Measurements from ENCODE around the gene NR6A1. TPM values are rescaled to one million over a fixed set of nuclear protein-coding genes. Genes with fewer than 3 reads are reported as not detected.

NR6A1 gene
- total RNA-seq, 1 donor from 2014 or later, result 1.9 TPM

DNA sequence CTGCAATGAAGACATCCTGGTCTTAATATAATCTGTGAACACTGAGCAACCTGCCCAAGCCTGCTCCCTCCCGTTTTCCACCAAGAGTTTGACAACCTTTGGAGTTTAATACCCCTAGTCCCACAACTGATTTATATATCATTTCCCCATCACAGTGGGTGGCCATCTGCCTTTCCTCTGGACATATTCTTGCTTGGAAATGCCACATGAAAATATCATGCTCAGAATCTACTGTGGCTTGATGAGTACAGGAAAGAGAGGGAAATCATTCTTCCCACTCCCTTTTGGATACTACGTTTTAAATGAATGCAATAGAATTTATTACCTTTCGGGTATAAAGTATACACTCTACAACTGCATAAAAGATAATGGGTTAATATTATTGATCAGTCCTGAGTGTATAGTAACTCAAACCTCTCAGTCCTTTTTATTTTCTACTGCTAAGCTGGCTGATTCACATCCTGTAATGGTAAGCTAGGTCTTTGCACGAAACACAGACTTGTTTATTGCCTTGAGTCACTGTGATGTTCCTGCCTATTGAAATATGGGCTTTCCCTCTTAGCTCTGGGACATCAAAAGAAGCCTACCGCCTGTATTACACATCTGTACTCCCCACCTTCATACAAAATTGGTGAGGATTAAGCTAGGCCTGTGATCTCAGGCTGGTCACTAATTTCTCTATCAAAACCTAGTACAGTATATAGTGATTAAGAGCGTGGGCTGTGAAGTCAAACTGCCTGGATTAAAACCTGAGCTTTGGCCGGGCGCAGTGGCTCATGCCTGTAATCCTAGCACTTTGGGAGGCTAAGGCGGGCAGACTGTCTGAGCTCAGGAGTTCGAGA lies 196.4 kb downstream of the NR6A1 start:
- no peak for DNase-seq
- intact Hi-C loops (cut with micrococcal nuclease), result no loop called here
- no peak for ATAC-seq

DNA sequence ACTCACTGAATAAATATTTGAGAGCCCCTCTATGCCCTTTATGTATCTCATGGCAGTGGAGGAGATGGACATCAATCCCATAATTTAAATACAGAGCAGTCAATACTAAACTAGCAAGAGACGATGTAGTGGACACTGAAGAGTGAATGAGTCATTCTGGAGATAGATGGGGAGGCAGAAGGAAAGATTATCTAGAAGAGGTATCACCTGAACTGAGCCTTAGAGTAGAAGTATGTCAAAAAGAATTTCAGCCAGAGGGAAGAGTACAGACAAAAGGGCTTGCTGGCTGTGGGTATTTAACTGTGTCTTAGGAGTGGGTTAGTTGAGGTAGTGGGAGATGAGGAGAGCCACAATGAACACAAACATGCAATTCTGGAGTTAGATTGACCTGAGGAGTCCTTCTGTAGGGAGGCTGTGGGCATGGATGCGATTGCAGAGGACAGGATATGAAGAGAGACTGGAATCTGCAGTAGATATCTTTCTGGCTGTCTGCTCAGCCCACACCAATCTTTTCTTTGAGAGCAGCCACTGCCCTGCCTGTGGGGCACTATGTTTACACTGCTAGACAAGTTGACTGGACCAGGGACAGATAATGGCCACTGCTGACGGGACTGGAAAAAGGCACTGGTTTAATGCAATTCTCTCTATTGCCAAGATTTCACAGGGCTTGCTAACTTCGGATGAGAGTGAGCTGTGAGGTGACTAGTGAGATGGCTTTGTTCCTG lies 200.0 kb downstream of the NR6A1 start:
- DNase-seq, result no peak
- intact Hi-C loops (cut with micrococcal nuclease), result no loop called here
- no peak for ATAC-seq

- DNase-seq (no peak), ATAC-seq (no peak)
- intact Hi-C loops (cut with micrococcal nuclease), result no loop called here
Measured at GRCh38 chr9:124569942-124570341, 201.2 kb downstream of the NR6A1 start.

DNA sequence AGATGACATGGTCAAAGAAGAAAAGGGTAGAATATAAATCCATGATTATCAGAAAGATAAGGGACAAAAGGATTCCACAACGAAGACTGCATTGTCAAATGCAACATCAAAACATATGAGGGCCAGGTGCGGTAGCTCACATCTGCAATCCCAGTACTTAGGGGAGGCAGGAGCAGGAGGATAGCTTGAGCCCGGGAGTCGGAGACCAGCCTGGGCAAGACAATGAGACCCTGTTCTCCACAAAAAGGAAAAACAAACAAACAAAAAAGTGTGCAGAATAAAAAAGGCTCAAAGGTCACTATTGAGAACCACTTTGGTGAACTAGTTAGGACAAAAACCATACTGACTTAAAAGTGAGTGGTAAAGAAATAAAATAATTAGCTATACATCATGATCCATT lies 203.7 kb downstream of the NR6A1 start:
- ATAC-seq (no peak), DNase-seq (no peak)
- intact Hi-C loops (cut with micrococcal nuclease), result no loop called here

DNA sequence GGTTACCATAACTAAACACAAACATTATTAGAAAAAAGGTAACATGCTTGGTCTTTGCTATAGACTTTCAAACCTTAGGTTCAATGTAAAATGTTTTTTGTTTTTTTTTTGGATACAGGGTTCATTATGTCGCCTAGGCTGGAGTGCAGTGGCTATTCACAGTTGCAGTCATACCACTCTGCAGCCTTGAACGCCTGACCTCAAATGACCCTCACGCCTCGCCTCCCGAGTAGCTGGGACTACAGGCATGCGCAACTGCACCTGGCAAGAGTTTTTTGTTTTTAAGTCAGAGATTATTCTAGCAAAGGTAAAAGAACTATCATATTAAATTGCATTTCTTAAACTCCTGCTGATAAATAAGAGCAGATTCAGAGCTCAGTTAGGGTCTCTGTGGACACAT lies 208.8 kb downstream of the NR6A1 start:
- DNase-seq (peak; percentile 60), ATAC-seq (peak; percentile 92)
- intact Hi-C loops (cut with micrococcal nuclease), result no loop called here

DNA sequence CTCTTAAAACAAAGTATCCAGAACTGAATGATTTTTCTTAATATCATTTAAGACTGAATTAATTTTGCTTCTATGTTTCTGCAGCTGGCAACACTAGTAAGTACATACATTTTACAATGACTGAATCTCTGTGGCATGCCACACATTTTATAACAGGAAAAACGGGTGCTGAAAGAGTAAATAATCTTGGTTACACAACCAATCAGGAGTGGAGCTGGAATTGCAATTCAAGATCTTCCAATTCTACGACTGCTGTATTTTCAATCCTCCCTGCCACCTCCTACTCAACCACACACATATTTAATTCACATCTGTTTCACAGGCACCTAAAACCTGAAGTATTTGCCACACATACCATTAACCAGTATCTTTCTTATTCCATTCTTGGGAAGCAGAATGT lies 211.2 kb downstream of the NR6A1 start:
- no peak for DNase-seq
- intact Hi-C loops (cut with micrococcal nuclease), result no loop called here
- ATAC-seq, result no peak

DNA sequence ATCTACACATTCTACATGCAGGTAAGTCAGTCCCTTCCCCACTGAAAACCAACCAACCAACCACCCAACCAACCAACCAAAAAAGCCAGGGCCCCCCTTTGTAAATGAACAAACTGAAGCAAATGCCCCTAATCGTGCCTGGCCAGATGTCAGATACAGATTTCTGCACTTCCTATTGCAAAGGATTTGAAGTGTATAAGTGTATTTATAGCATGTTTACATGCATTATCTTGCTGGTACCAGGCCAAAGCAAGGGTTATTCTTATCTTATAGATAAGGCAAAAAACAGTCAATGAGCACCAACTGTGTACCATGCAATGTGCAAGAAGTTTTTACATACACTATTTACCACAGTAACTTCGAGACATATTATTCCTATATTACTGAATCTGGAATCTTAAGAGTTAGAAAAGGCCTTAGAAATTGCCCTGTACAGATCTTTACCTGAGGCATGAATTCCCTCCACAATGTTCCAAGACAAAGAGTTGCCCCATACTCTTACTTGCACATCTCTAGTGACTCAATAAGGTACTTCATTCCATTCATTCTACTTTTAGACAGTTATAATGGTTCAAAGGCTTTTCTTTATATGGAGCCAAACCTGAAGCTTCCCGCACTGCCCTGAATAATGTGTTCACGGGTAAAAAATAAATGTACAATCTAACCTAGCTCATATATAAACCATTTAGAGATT lies 212.2 kb downstream of the NR6A1 start:
- no peak for DNase-seq
- no peak for ATAC-seq
- intact Hi-C loops (cut with micrococcal nuclease), result no loop called here

DNA sequence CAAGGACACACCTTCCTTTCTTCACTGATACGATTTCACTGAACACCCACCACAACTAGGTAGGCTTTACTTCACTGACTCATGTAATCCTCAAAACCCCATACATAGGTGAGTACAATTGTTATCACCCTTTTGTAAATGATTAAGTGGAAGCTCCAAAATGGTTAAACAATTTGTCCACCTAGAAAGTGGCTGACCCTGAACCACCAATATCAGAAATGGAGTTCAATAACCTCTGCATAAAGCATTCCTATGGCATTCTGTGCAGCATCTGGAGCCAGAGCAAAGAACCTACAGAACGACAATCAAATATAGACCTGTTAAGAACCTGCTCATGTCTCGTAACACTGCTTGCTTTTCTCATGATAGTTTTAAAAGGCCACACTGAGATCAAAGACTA lies 213.2 kb downstream of the NR6A1 start:
- no peak for DNase-seq
- intact Hi-C loops (cut with micrococcal nuclease), result no loop called here
- ATAC-seq, result no peak

- ATAC-seq (no peak), DNase-seq (no peak)
- intact Hi-C loops (cut with micrococcal nuclease), result no loop called here
Measured at GRCh38 chr9:124555043-124555442, 216.1 kb downstream of the NR6A1 start.

DNA sequence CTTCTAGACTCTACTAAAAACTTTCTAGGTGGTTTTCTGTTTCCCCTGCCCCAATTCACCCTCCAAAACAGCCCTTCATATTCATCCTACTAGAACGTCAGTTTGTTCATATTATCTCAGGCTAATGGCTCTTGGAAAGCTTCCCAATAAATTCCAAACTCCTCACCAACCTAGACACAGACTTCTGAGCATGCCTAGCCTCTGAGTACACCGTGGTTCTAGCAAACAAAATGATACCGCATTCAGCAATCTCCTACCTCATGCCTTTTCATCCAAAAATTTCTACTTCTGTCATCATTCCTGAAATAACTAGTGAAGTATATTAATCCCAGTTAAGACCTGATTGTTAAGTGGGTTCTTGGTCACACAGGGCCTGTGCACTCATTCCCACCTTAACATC lies 217.4 kb downstream of the NR6A1 start:
- DNase-seq (no peak), ATAC-seq (peak; percentile 76)
- intact Hi-C loops (cut with micrococcal nuclease), result no loop called here

DNA sequence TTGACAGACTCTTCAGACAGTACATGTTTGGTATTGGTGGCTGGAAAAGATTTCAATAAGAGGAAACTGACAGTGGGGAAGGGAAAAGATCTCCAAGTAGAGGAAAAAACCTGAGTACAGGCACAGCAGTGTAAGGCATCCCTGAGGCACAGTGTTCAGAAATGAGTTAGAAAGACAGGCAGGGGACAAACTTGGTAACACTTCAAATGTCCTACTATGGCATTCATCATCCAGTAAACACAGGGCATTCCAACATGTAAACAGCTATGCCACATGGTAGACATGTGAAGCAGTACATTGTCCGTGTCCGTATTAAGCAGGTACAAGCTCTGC lies 218.9 kb downstream of the NR6A1 start:
- ATAC-seq (no peak), DNase-seq (no peak)
- intact Hi-C loops (cut with micrococcal nuclease), result no loop called here

DNA sequence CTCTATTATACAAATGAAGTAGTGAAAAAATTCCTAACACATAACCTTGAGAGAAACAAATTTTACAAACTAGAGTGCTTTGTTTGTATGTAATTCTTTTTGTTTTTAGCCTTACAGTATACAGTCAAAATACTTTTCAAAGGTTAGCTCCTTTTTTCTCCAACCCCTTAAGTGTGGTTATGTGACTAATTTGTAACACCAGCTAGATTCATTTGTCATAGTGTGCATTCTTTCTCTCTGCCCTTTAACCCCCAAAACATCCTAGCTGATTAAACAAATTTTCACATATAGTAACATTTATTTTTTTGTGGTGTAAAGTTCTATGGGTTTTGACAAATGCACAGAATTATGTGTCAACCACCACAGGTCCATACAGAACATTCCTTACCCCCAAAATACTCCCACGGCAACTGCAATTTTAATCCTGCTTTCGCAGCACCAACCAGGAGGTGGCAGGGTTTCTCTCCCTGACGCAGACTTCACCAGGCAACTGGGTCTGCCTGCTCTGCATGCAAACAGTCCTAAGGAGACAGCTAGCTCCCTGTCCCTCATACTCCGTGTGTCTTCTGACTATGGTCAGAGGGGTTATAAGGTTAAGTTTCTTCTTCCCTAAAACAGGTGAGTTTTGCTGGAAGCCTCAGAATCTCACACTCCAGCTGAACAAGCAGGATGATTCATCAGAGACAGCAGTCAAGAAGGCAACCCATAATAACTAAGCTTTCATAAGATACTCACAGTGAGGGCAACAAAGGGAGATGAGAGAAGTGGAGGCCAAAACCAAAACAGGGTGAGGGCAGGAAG lies 219.4 kb downstream of the NR6A1 start:
- ATAC-seq, result peak; percentile 77
- intact Hi-C loops (cut with micrococcal nuclease), result no loop called here
- peak; percentile 34 for DNase-seq

DNA sequence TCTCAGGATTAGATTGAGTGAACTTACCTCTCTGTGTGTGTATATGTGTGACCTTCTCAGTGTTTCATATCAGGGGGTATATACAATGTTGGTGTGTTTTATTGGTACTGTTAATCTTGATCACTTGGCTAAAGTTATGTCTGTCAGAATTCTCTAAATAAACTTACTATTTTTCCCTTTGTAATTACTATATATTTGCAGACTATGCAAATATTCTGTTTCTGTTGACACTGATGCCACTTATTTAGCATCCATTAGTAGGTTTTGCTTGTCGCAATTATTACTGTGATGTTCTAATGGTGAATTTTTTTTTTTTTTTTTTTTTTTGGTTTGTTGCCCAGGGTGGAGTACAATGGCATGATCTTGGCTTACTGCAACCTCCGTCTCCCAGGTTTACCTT lies 221.0 kb downstream of the NR6A1 start:
- ATAC-seq (no peak), DNase-seq (no peak)
- intact Hi-C loops (cut with micrococcal nuclease), result no loop called here

DNA sequence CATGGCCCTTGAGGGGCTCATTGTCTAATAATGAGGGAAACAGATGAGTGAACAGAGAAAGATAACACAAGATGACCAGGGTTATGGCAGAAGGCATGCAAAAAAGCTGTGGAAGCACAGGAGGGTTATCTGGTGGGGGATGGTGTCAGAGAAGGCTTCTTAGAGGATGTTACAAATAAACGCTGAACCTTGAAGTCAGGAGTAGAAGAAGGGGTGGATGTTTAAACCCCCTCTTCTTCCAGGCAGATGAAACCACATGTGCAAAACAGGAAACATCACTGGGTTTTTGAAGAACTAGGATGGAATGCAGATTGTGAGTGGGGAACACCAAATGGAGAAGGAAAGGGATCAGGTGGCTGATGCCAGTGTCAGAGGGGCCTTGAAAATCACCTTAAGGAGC lies 222.1 kb downstream of the NR6A1 start:
- intact Hi-C loops (cut with micrococcal nuclease), result no loop called here
- no peak for DNase-seq
- no peak for ATAC-seq

DNA sequence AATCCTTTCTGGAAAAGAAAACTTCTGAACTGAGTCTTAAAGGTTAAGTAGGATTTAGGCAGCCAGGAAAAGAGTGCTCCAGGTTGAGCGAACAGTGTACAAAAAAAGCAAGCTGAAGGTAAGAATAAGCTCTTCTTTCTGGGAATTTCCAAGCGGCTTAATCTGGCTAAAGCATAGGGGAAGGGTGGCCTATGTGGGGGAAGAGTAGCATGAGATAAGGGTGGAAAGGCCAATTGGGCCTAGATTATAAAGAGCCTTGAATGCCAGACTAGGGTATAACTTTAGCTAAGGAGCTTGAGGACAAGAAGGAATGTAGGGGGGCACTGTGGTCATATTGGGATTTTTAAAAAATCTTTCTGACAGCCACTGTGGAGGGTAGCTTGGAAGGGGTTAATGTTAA lies 226.6 kb downstream of the NR6A1 start:
- intact Hi-C loops (cut with micrococcal nuclease), result no loop called here
- no peak for ATAC-seq
- no peak for DNase-seq

DNA sequence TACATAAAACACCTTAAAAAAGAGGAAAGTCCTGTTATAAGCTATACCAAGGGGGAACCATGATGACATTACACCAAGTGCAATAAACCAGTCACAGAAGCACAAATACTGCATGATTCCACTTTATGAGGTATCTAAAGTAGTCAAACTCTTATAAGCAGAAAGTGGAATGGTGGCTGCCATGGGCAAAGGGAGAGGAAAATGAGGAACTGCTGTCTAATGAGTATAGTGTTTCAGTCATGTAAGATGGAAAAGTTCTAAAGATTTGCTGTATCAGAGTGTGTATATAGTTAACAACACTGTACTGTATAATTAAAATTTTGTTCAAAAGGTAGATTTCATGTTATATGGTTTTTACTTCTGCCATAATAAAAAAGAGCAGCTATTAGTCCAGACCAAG lies 229.3 kb downstream of the NR6A1 start:
- ATAC-seq, result no peak
- intact Hi-C loops (cut with micrococcal nuclease), result no loop called here
- DNase-seq, result no peak

DNA sequence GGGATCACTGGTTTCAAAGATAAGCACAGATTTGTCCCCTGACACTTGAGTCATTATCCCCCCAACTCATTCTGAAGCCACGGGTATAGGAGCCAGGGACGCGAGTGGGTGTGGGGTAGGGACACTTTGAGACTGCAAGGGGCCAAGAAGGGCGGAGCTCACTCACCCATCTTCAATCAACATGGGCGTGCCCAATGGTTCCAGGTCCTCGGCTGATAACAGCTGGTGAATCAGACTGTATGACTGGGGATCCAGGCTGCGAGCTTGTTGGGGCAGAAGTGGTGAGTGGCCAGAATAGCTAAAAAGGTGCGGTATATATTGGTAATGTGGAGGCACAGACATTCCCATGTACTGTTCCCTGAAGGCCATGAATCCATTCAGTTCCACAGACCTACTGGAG lies 233.2 kb downstream of the NR6A1 start:
- DNase-seq (no peak), ATAC-seq (no peak)
- intact Hi-C loops (cut with micrococcal nuclease), result loop anchor here (5.0 kb wide), 1 partner anchor 116 kb away; no protein-coding TSS in a partner anchor

- intact Hi-C loops (cut with micrococcal nuclease), result loop anchor here (5.0 kb wide), 1 partner anchor 114 kb away; no protein-coding TSS in a partner anchor
- ATAC-seq, result no peak
- no peak for DNase-seq
Measured at GRCh38 chr9:124535846-124536245, 235.3 kb downstream of the NR6A1 start.

GRCh38 chr9:124532897-124533296 lies 238.2 kb downstream of the NR6A1 start:
- no peak for ATAC-seq
- no peak for DNase-seq
- intact Hi-C loops (cut with micrococcal nuclease), result no loop called here

GRCh38 chr9:124531115-124531514 lies 240.0 kb downstream of the NR6A1 start:
- ATAC-seq, result no peak
- no peak for DNase-seq
- intact Hi-C loops (cut with micrococcal nuclease), result no loop called here

Data from left ventricle myocardium superior (tissue), 1 donor.